GM19395 (cell line): ENCODE results near the gene CTNND2.
"Not testable (repeated sequence)": the region's sequence is repeated elsewhere in the genome, so short reads cannot be mapped to it uniquely, and the experiment has no call there.

Experiments
- ATAC-seq: cut with Tn5 transposase; IDR thresholded peaks from one replicate; pipeline ENCODE4 v1.9.1; 2021; ENCODE audit warnings: mild to moderate bottlenecking, moderate library complexity; ENCODE audit not compliant: unreplicated experiment

The CTNND2 gene

GRCh38 chr5:11869203-11869602 is 35.0 kb downstream of the CTNND2 start:
- ATAC-seq = no peak

- ATAC-seq = no peak
Measured at GRCh38 chr5:11863911-11864310, 40.3 kb downstream of the CTNND2 start.

- ATAC-seq = no peak
Measured at GRCh38 chr5:11857391-11857790, 46.9 kb downstream of the CTNND2 start.

GRCh38 chr5:11854936-11855335 is 49.3 kb downstream of the CTNND2 start:
- ATAC-seq = no peak

GRCh38 chr5:11853796-11854195 is 50.5 kb downstream of the CTNND2 start:
- no peak for ATAC-seq

- no peak for ATAC-seq
Measured at GRCh38 chr5:11853140-11853539, 51.1 kb downstream of the CTNND2 start.

GRCh38 chr5:11852717-11853087 is 51.5 kb downstream of the CTNND2 start:
- ATAC-seq = no peak

GRCh38 chr5:11851965-11852716 is 52.1 kb downstream of the CTNND2 start:
- ATAC-seq = no peak

- ATAC-seq = no peak
Measured at GRCh38 chr5:11851416-11851815, 52.8 kb downstream of the CTNND2 start.

GRCh38 chr5:11828566-11828965 is 75.7 kb downstream of the CTNND2 start:
- ATAC-seq = not testable (repeated sequence)

- ATAC-seq = no peak
Measured at GRCh38 chr5:11822598-11822997, 81.6 kb downstream of the CTNND2 start.

- ATAC-seq = no peak
Measured at GRCh38 chr5:11815916-11816315, 88.3 kb downstream of the CTNND2 start.

GRCh38 chr5:11815481-11815880 is 88.8 kb downstream of the CTNND2 start:
- ATAC-seq = no peak

- ATAC-seq = no peak
Measured at GRCh38 chr5:11814373-11814772, 89.9 kb downstream of the CTNND2 start.

GRCh38 chr5:11809407-11809806 is 94.8 kb downstream of the CTNND2 start:
- no peak for ATAC-seq

GRCh38 chr5:11803436-11803835 is 100.8 kb downstream of the CTNND2 start:
- ATAC-seq = no peak

GRCh38 chr5:11801061-11801460 is 103.2 kb downstream of the CTNND2 start:
- no peak for ATAC-seq

- ATAC-seq = no peak
Measured at GRCh38 chr5:11797132-11797531, 107.1 kb downstream of the CTNND2 start.

GRCh38 chr5:11793396-11793795 is 110.8 kb downstream of the CTNND2 start:
- no peak for ATAC-seq

- no peak for ATAC-seq
Measured at GRCh38 chr5:11792621-11793020, 111.6 kb downstream of the CTNND2 start.

- ATAC-seq = no peak
Measured at GRCh38 chr5:11791792-11792191, 112.5 kb downstream of the CTNND2 start.

- no peak for ATAC-seq
Measured at GRCh38 chr5:11790201-11790600, 114.0 kb downstream of the CTNND2 start.

GRCh38 chr5:11785771-11786352 is 118.4 kb downstream of the CTNND2 start:
- ATAC-seq = no peak
